HG03039 (cell line): Measurements from ENCODE around the gene HOXB7.

Experiments
- ATAC-seq: cut with Tn5 transposase; IDR thresholded peaks from one replicate; pipeline ENCODE4 v1.9.1; 2021; ENCODE audit warnings: mild to moderate bottlenecking, moderate library complexity; ENCODE audit not compliant: unreplicated experiment

Gene HOXB7

GRCh38 chr17:48586355-48587258 lies 24.2 kb downstream of the HOXB7 start:
- ATAC-seq: no peak

- ATAC-seq: no peak
Observed at GRCh38 chr17:48584223-48584741, 26.5 kb downstream of the HOXB7 start.

DNA sequence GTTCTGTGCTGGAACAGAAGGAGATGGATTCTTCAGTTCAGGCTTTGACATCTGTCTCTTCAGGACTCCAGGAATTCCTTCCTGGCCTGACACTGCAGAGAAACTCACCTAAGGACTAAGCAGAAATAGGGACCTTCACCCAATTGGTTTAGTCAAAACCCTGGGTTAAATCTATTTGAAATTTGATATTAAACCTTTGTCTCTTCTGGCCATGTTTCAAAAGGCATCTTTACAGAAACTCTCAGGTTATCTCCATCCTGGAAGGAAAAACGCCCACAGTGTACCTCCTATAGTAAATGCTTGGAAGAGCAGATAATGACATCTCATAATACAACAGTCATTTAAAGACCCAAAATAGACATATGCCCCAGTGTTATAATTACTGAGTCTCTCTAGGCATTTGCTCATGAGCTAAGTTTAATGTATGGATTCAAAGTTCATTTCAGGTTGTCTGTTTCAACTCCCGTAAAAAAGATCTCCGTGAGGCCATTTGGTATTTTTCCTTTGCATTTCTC lies 27.1 kb downstream of the HOXB7 start:
- no peak for ATAC-seq

DNA sequence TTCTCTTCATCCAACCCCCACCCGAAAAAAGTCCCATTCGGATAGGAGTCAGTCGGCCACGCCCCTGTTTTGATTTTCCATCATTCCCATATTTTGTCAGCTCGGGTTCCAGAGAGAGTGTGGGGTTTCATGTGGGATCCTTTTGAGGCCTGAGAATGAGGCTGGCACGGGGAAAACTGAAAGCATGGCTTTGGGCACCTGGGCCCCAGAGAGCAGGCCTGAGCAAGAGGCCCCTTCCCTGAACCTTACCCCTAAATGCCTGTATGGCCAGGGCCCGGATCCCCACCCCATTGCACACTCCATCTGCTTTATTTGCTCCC lies 28.1 kb downstream of the HOXB7 start:
- ATAC-seq: no peak

DNA sequence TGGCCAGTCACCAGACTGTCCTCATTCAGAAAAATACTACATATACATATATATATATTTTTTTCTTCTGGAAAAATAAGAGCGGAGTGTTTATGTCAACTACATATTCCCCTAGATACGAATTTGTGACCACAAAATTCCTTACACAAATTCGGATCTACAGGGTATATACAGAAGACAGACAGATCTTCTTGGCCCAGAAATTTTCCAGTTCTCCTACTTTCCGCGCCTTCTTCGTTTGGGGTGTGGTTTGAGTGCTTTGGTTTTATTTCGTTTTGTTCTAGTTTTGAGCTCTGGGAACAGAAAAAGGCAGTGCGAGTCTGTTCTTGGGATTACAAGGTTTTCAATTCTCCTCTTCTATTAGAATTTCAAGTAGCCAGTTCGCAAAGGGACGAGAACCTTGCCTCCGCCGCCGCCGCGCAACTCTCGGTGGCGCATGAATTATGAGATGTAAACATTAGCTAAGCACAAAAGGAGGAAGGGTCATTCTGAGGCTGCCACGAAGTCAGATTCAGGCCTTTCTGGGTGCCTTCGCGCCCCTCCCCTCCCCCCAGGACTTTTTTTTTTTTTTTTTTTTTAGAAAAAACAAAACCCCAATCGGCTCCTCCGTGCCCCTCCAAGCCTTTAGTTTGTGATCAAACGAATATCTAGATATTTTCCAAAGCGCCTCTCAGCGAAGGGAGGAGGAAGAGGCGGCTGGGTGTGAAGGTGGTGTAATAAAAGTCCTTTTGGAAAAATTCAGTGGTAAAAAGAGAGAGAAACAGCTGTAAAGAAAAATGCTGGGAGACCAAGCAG lies 30.9 kb downstream of the HOXB7 start:
- ATAC-seq: no peak

DNA sequence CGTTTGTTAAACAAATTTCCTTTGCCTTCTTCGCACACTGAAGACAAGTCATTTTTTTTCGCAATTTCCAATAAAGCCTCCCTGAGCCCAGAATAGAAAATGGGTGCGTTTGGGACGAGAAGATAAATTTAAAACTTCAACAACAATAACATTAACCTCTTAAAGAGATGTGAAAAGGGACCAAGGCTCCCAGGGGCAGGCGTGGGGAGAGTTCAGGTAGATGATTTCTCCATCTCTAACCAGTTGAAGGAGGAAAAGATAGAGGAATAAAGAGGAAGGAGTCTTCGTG lies 31.4 kb downstream of the HOXB7 start:
- ATAC-seq: no peak

- no peak for ATAC-seq
Observed at GRCh38 chr17:48578616-48579470, 32.0 kb downstream of the HOXB7 start.

- ATAC-seq: no peak
Observed at GRCh38 chr17:48577946-48578615, 32.7 kb downstream of the HOXB7 start, which contains the start of gene HOXB4. Gene HOXB4 (minus strand): TSS chr17:48578350. CDS start chr17:48578319, 31 bp downstream.

GRCh38 chr17:48577330-48577945 lies 33.4 kb downstream of the HOXB7 start:
- no peak for ATAC-seq

DNA sequence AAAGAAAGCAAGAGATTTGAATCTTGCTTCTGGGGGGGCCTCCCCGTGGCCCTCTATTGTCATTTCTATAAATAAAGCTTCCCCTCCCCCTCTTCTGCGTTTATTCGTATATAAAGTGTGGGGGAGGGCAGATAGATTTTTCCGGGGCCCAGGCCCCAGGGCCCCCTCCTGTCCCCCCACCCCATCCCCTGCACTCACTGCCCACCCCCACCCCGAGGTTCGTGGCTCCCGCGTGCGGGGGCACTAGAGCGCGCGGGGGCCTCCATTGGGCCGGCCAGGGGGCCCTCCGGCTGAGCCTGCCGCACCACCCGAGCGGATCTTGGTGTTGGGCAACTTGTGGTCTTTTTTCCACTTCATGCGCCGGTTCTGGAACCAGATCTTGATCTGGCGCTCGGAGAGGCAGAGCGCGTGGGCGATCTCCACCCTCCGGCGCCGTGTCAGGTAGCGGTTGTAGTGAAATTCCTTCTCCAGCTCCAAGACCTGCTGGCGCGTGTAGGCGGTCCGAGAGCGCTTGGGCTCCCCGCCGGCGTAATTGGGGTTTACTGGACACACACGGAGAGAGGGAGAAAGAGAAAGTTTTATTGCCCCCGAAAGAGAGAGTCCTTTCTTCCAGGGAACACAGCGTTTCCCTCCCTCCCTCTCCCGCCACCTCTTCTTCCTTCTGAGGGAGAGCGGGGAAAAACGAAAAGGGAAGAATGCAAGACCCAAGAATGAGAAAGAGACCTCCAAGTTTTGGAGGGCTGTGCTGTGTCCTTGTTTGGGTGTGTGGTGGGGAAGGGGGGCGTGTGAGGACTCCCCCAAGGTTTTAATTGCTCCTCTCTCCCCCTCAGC lies 34.1 kb downstream of the HOXB7 start:
- ATAC-seq: no peak

DNA sequence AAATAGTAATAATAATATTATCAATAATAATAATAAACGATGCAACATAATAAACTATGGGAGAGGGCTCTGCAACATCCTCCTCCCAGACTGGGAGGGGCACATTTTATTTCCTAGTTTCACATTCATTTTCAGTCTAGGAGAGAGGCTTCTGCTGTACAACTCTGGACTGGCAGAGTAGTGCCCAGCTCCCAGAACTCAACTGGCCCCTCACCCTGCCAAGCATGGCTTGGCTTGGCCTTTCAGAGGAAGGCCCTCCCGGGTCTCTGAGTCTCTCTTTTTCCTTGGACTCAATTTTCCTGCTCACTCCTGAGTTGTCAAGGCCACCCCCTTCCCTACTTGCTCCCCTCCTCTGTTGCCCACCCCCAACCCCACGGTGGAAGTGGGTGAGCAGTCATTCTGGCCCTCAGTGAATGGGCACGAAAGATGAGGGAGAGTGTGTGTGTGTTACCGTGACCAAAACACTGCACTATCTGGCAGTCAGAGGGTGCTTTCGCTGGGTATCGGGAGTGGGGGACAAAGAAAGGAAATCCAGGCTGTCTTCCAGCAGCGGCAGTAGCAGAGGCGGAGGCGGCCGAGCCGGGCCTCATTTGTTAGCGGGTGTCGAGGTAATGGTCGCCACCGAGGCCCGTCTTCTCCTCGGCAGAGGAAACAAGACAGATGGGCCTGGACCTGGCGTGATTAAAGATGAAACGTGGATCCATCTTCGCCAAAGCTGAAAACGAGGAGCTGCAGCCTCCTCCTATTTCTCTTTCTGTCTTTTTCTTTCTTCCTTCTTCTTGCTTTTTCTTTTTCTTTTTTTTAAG lies 34.9 kb downstream of the HOXB7 start:
- no peak for ATAC-seq

DNA sequence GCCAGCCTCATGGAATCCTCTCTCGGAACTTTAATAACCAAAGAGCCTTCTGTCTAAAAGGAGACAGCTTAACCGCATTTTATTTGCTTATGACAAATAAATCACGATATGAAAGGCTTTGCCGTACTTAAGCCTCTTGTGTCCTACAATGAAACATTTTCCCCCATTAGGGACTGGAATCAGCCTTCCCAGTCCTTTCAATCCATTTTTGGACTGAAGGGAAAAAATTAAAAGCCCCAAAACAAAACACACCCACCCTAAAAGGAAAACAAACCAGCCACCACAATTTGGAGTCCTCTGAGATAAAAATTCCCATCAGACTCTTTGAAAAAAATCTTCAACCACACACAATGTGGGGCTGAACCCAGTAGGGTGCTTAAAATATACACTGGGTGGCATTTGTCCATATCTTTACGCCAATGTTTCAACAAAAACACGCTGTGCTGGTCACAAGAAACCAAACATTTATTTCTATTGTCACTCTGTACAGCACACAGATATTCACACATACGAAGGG lies 35.7 kb downstream of the HOXB7 start:
- no peak for ATAC-seq

GRCh38 chr17:48574505-48575065 lies 36.2 kb downstream of the HOXB7 start:
- ATAC-seq: no peak

DNA sequence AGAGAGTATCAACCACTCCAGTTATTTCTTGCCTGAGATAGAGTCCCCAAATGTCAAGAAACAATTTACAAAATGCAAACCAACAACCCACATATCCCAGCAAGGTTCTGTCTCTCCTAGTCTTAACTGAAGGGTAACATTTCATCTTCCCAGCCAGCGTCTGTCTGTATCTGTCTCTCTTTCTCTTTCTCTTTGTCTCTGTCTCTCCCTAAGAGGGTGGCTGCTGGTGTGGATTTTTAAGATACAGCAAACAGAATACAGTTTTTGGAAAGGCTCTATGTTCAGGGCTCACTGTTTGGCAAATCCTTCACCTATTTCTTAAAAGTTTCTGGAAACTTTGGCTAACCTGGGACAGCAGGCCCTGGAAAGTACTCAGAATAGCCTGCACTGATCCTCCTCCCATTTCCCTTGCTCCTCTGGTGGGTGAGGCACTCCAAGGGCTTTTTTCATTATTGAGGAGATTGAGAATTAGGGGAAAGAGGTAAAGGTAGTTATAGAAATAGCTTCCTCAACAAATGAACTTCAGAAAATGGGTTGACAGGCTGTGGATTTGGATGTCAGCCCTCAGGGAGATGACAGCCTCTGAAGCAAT lies 38.9 kb downstream of the HOXB7 start:
- ATAC-seq: no peak

DNA sequence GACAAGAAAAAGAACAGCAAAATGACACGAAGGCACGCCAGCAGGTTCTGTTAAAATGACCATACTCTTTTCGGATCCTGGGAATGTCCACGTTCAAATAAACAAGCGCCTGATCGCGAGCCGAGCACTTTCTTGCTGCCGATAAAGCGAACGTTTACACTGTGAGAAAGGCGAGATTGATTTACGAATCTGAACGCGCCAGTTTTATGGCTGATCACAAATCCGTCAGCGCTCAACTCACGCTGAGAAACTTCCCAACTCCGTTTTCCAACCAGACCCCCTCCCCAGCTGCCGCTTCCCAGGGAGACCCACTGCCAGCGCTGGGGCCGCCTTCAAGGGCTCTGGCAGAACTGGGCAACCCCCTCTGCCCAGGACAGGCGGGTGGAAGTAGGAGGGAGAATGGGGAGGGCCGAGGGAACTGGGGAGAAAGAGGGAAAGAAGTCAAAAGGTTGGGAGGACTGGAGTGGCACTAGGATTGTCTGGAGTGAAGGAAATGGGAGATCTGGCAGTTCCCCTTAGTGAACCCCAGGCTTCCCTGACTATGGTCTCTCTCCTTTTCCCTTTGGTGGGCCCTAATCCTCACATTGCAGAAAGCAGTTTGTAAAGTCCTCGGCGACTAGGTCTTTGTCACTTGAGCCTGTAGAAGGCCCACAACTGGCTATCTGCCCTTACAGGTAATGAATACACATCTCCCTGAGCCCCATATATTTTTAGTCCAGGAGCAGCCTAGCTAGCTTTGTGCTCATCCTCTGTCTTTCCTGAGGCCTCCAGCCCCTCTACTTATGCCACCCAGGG lies 39.6 kb downstream of the HOXB7 start:
- no peak for ATAC-seq

- ATAC-seq: no peak
Observed at GRCh38 chr17:48570325-48571023, 40.3 kb downstream of the HOXB7 start.
